NB4 (cell line): ENCODE results near the gene EGFL7.

ENCODE experiments used
- MYC ChIP-seq: IDR thresholded peaks from 2 replicates; pipeline ENCODE4 v1.6.1; 2011; ENCODE audit warnings: low read depth, low read length
- POLR2A ChIP-seq: IDR thresholded peaks from 2 replicates; pipeline ENCODE4 v1.6.1; 2011; ENCODE audit warnings: mild to moderate bottlenecking; ENCODE audit not compliant: insufficient read length; ENCODE audit errors: extremely low read depth
- TF ChIP-seq, protein P1 (sequence below): IDR thresholded peaks from one replicate; pipeline ENCODE4 v1.5.1; 2012; ENCODE audit warnings: low read depth, low read length
- TF ChIP-seq, protein P2 (sequence below): IDR thresholded peaks from 2 replicates; pipeline ENCODE4 v1.6.1; 2011; ENCODE audit warnings: low read depth, low read length

DNA sequence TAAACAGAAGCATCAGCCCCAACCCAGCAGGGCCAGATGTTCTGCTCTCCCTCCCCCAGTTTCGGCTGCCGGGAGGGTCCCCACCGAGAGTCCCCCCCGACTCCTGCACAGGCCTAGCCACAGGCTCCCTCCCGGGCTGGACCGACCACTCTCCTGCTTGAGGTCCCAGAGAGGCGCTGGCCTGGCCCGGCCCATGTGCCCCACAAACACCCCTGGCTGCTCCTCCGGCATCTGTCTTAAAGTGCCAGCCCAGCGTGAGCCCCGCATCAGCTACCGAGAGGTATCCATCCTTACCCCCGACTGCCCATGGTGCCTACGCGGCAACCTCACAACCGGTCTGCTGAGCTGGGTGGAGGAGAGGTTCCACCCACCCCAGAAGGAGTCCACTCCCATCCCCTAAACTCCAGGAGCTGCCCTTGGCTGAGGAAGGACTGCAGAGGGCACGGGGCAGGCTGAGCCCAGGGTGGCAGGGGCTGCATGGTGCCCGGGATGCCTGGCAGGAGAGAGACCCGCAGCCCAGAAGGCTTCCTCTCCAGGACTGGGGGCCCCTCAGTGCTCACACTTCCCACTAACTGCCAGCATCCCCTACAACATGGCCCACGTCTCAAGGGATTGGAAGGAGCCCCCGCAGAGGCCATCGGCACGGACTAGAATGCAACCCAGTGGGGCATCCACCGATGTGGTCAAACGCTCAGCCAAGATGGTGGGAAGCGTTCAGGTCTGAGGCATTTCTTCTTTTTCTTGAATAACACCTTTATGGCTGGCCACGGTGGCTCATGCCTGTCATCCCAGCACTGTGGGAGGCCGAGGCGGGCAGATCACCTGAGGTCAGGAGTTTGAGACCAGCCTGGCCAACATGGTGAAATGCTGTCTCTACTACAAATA lies 15.6 kb upstream of the EGFL7 start:
- TF ChIP-seq, protein P1, sequence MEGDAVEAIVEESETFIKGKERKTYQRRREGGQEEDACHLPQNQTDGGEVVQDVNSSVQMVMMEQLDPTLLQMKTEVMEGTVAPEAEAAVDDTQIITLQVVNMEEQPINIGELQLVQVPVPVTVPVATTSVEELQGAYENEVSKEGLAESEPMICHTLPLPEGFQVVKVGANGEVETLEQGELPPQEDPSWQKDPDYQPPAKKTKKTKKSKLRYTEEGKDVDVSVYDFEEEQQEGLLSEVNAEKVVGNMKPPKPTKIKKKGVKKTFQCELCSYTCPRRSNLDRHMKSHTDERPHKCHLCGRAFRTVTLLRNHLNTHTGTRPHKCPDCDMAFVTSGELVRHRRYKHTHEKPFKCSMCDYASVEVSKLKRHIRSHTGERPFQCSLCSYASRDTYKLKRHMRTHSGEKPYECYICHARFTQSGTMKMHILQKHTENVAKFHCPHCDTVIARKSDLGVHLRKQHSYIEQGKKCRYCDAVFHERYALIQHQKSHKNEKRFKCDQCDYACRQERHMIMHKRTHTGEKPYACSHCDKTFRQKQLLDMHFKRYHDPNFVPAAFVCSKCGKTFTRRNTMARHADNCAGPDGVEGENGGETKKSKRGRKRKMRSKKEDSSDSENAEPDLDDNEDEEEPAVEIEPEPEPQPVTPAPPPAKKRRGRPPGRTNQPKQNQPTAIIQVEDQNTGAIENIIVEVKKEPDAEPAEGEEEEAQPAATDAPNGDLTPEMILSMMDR: no peak
- no peak for TF ChIP-seq MYC
- TF ChIP-seq POLR2A: no peak
- TF ChIP-seq, protein P2, sequence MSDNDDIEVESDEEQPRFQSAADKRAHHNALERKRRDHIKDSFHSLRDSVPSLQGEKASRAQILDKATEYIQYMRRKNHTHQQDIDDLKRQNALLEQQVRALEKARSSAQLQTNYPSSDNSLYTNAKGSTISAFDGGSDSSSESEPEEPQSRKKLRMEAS: no peak
